HL-60 (cell line): Measurements from ENCODE around the gene QRICH1.
A peak's percentile ranks its signal among the peaks of the same experiment; 100 is the strongest.

Experiments used
- DNase-seq, 2 experiments: peaks; one replicate each; pipeline ENCODE4 v3.0.0-alpha.2; 2010 to 2020; ENCODE audit warnings: low read depth in 1 of 2, low spot score in 1 of 2
- H3K27ac ChIP-seq: fragments of 250-450 bp; sonication (Bioruptor Pico); replicated peaks from 2 replicates; pipeline ENCODE4 v1.5.1; 2020; ENCODE audit warnings: mild to moderate bottlenecking, moderate library complexity
- H3K27me3 ChIP-seq: fragments of 250-450 bp; sonication (Bioruptor Pico); 2 replicates; pipeline ENCODE4 v1.5.1; 2021; ENCODE audit warnings: mild to moderate bottlenecking, moderate library complexity; ENCODE audit not compliant: insufficient read depth, poor library complexity, severe bottlenecking
- H3K4me3 ChIP-seq: replicated peaks from 2 replicates; pipeline ENCODE4 v1.5.1; 2011; ENCODE audit warnings: mild to moderate bottlenecking, control low read depth, low read length; ENCODE audit not compliant: insufficient read depth
- GABPA ChIP-seq: IDR thresholded peaks from 2 replicates; pipeline ENCODE4 v1.6.1; 2012; ENCODE audit warnings: low read depth
- POLR2AphosphoS5 ChIP-seq: IDR thresholded peaks from 2 replicates; pipeline ENCODE4 v1.6.1; 2012; ENCODE audit warnings: low read depth
- SPI1 ChIP-seq: IDR thresholded peaks from 2 replicates; pipeline ENCODE4 v1.6.1; 2012; ENCODE audit warnings: low read depth, mild to moderate bottlenecking, borderline replicate concordance
- TF ChIP-seq, protein P1 (sequence below): IDR thresholded peaks from one replicate; pipeline ENCODE4 v1.5.1; 2011; ENCODE audit warnings: low read length, control low read depth, inconsistent platforms; ENCODE audit not compliant: insufficient read depth
- TF ChIP-seq, protein P2 (sequence below): IDR thresholded peaks from 2 replicates; pipeline ENCODE4 v1.6.1; 2012; ENCODE audit warnings: low read depth; ENCODE audit not compliant: insufficient replicate concordance

The QRICH1 gene

DNA sequence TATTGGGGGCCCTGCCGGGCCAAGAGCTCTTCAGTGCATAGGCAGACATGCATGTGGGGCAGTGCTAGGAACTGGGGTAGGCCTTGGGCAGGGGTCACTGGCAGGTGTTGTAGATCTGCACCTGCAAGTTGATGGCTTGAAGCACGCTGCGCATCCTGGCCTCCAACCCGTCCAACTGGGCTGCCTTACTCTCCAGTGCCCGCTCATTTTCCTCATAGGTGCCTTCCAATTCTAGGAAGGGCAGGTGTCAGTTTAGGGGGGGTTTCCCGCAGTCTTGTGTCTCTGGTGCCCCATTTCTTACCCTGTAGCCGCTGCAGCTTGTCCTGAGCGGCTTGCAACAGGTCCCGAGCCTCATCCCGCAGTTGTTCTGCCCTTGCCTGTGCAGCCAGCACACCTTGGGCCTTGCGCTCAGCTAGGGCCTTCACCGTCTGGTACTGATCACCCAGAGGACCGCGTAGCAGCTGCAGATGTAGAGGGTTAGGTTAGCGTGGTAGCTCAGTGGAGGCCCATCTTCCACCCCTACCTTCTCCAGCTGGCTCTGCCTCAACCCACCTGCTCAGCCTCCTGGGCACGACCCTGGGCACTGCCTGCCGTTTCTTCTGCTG, 27.4 kb upstream of the QRICH1 start:
- TF ChIP-seq SPI1 (no peak), POLR2AphosphoS5 (no peak; the same call in 1 of the 2 replicates), GABPA (no peak)
- TF ChIP-seq, protein P1, sequence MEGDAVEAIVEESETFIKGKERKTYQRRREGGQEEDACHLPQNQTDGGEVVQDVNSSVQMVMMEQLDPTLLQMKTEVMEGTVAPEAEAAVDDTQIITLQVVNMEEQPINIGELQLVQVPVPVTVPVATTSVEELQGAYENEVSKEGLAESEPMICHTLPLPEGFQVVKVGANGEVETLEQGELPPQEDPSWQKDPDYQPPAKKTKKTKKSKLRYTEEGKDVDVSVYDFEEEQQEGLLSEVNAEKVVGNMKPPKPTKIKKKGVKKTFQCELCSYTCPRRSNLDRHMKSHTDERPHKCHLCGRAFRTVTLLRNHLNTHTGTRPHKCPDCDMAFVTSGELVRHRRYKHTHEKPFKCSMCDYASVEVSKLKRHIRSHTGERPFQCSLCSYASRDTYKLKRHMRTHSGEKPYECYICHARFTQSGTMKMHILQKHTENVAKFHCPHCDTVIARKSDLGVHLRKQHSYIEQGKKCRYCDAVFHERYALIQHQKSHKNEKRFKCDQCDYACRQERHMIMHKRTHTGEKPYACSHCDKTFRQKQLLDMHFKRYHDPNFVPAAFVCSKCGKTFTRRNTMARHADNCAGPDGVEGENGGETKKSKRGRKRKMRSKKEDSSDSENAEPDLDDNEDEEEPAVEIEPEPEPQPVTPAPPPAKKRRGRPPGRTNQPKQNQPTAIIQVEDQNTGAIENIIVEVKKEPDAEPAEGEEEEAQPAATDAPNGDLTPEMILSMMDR = no peak
- H3K27me3 ChIP-seq = no peaks in the 10 kb centered on the region
- H3K4me3 ChIP-seq = peak overlapping the region; percentile 96
- DNase-seq = no peak
- peak overlapping the region; percentile 87 for H3K27ac ChIP-seq

GRCh38 chr3:49120438-49121131, 26.7 kb upstream of the QRICH1 start, which contains the start of gene USP19:
Gene USP19 (minus strand): TSS chr3:49120823. CDS start chr3:49119145, 1,678 bp downstream.
- DNase-seq = peak; percentile 91 to 93
- Histone ChIP-seq H3K27ac (peak within 1 kb of the TSS; percentile 87), H3K27me3 (no peaks in the 10 kb centered on the region), H3K4me3 (peak within 1 kb of the TSS; percentile 96)
- TF ChIP-seq, protein P1 = no peak
- TF ChIP-seq GABPA (peak; percentile 92), POLR2AphosphoS5 (peak; percentile 78; the same call in 1 of the 2 replicates), SPI1 (no peak)
- TF ChIP-seq, protein P2, sequence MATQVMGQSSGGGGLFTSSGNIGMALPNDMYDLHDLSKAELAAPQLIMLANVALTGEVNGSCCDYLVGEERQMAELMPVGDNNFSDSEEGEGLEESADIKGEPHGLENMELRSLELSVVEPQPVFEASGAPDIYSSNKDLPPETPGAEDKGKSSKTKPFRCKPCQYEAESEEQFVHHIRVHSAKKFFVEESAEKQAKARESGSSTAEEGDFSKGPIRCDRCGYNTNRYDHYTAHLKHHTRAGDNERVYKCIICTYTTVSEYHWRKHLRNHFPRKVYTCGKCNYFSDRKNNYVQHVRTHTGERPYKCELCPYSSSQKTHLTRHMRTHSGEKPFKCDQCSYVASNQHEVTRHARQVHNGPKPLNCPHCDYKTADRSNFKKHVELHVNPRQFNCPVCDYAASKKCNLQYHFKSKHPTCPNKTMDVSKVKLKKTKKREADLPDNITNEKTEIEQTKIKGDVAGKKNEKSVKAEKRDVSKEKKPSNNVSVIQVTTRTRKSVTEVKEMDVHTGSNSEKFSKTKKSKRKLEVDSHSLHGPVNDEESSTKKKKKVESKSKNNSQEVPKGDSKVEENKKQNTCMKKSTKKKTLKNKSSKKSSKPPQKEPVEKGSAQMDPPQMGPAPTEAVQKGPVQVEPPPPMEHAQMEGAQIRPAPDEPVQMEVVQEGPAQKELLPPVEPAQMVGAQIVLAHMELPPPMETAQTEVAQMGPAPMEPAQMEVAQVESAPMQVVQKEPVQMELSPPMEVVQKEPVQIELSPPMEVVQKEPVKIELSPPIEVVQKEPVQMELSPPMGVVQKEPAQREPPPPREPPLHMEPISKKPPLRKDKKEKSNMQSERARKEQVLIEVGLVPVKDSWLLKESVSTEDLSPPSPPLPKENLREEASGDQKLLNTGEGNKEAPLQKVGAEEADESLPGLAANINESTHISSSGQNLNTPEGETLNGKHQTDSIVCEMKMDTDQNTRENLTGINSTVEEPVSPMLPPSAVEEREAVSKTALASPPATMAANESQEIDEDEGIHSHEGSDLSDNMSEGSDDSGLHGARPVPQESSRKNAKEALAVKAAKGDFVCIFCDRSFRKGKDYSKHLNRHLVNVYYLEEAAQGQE = no peak

- Histone ChIP-seq H3K27ac (peak overlapping the region; percentile 87), H3K27me3 (no peaks in the 10 kb centered on the region), H3K4me3 (peak overlapping the region; percentile 96)
- TF ChIP-seq, protein P2 = no peak
- TF ChIP-seq, protein P1 = no peak
- no peak for TF ChIP-seq POLR2AphosphoS5
- TF ChIP-seq SPI1 = no peak
- TF ChIP-seq GABPA = no peak
- no peak for DNase-seq
These were observed 26.2 kb upstream of the QRICH1 start for GRCh38 chr3:49120096-49120437.
